Left kidney (tissue), 2 donors: Measurements from ENCODE around the gene ACAN. TPM values are rescaled to one million over a fixed set of nuclear protein-coding genes. Genes with fewer than 3 reads are reported as not detected.

Experiments used
- DNase-seq: peaks from one replicate; pipeline ENCODE4 v3.0.0-alpha.2; 2013
- polyA plus RNA-seq: library from polyadenylated mRNA; unstranded; fragments of 120-200 nt; gene quantifications from one replicate; pipeline ENCODE4 v1.2.1, GENCODE V29; 2013; ENCODE audit not compliant: insufficient read length

The ACAN gene
- polyA plus RNA-seq, 1 donor, result 2.1 TPM

DNA sequence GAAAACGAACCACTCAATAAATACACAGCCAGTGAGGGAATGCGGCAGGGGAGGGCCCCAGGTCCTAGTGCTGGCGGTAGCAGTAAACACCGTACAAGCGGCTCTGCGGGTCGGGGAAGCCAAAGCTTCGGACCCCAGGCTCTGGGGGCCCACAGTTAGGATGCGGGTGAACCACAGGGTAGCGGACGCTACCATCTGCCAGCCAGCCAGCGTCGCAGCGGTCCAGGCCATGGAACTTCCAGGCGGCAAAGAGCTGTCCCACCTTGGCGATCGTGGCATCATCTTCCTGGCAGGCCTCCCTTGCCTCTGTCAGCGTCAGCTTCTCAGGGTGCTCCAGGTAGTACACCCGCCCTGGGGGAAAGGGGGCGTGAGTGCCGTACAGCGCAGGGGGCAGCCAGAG, 74.7 kb downstream of the ACAN start:
- DNase-seq, result no peak

DNA sequence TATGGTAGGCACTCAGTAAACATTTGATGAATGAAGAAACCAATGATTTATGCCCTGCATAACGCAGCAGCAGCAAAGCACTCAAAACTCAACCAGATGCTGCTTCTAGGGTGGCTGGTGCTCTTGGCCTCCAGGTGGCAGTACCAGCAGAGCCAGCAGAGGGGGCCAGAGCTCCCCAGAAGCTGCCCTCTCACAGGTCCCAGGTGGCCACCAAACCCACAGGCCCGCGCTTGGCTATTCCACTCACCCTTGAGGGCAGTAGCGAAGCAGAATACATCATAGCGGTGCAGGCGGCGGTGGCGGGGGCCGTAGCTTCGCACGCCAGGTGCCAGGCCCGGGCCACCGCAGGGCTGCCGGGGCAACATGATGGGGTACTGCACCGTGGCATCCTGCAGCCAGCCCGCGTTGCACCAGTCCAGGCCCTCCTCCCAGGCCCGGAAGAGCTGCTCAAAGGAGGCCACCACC, 75.5 kb downstream of the ACAN start:
- no peak for DNase-seq

DNA sequence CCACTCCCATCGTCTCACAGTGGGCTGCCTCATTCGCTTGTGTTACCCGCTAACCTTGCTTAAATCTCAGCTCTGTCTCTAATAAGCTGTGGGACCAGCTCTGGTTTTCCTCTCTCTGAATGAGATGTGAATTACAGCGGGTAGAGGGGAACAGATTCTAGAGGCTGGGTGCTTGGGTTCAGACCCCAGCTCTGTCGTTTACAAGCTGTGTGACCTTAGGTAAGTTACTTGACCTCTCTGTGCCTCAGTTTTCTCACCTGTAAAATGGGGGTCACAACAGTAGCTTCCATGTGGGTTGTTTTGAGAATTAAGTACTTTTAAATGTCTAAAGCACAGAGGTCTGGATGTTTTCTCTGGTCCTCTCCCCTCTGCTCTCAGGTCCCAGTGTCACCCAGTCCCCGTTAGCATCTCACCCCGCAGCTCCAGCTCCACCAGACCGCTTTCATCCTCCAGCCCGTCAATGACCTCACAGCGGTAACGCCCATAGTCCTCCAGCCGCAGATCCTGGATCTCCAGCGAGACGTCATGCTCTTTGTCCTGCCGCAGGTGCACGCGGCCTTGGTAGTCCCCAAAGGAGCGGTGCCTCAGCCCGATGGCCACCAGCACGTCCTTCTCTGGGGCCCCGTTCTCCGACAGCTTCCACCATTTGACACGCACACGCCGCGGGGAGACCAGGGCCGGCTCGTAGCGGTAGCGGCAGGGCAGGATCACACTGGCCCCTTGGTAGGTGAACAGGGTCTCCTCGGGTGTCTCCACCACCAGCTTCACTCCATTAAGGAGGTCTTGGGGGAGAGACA, 77.9 kb downstream of the ACAN start:
- DNase-seq, result no peak

DNA sequence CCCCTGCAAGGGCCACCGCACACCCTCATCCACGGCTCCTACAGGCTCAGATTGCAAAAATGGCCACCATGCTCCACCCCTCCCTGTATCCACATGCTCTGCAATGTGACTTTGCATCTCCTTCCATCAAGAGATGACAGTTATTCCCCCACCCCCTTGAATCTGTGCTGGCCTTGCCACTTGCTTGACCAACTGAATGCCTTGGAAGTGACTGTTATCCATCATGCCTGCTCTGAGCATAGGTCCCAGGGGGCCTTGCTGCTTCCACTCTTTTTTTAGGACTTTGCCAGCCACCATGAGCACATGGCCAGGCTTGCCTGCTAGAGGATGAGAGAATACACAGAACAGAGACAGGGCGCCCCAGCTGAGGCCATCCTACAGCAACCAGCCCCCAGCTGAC, 78.5 kb downstream of the ACAN start:
- no peak for DNase-seq

DNA sequence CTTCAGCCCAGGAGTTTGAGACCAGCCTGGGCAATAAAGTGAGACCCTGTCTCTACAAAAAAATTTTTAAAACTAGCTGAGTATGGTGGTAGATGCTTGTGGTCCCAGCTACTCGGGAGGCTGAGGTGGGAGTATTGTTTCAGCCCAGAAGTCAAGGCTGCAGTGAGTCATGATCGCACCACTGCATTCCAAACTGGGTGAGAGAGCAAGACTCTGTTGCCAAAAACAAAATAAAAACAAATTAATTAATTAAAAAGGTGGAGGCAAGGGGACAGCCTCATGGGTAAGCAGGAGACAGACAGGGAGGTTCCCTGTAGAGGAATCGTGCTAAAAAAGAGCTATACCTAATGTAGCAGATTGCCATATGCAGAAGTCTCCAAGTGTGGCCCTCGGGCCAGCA, 79.5 kb downstream of the ACAN start:
- no peak for DNase-seq

DNA sequence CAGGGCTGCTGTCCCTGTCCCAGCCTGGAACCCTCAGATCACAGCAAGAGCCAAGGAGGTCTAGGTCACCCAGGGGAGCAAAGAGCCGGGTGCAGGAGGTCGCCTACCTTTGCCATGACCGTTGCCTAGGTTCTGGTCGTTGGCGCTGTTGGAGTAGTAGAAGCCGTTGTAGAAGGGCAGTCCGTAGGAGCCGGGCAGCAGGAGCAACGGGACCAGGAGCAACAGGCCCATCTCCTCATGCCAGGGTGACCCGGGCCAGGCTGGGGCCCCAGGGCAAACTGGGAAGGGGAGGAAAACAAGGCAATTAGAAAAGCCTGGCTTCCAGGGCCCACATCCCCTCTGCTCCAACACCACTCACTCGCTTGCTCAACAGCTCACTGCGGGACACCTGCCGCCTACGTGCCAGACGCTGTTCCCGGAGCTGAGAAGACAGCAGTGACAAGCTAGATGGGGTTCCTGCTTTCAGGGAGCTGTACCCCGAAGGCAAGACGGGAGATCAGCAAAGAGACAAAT, 83.9 kb downstream of the ACAN start:
- no peak for DNase-seq

DNA sequence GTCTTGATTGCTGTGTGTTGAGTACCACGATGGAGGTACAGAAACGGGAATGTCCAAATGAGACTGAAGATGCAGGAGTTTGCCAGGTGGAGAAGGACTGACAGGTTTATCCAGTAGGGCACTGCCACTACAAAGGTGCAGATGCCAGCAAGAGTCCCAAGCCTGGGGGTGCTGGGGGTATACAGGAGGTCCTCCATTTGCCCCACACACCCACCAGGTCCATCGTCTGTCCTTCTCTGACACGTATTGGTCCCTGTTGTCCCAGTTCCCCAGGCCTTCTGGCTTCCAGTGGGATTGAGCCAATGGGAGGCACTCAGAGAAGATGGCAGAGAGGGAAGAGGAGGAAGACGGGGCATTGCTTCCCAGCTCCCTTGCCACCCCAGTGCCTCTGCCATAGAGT, 85.5 kb downstream of the ACAN start:
- DNase-seq, result no peak

DNA sequence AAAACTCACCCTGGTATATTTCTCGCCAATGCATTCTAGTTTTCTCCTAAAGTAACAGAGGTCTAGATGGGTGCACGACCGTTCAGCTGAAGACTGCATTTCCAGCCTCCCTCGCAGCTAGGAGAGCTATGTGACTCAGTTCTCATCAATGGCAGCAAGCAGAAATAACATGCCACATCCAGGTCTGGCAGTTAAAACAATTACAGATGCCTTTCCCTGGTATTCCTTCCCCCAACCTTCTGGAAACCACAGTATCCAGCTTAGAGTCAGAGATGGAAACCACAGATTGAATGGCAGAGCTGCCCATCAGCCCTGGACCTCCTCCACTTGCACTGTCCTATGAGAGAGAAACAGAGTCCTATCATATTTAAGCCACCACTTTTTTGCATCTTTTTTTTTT, 87.3 kb downstream of the ACAN start:
- no peak for DNase-seq

DNA sequence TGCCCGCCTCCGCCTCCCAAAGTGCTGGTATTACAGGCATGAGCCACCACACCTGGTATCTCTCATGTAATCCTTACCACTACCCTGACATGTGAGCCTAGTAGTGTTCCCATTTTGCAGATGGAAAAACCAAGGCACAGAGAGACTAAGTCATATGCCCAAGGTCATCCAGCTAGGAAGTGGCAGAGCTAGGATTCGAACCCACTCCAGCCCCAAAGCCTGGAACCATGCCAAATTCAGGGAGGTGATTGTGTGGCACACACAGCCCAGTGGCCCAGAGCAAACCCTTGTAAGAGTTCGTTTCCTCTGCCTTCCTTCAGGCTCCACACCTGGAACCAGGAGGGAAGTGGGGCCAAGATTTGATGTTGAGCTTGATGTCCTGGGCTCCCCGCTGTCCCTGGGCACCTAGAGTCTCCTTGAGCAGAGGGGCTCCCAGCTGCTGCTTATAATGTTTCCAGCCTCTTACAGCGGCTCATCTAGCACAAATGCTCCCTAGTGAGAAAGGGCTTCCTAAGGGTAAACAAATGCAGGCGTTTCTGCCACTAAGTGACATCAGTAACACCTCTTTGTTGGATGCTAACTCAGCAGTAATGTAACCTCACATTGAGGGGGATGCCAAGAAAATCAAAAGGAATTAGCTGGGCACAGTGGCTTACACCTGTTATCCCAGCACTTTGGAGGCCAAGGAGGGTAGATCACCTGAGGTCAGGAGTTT, 88.5 kb downstream of the ACAN start:
- DNase-seq, result no peak

DNA sequence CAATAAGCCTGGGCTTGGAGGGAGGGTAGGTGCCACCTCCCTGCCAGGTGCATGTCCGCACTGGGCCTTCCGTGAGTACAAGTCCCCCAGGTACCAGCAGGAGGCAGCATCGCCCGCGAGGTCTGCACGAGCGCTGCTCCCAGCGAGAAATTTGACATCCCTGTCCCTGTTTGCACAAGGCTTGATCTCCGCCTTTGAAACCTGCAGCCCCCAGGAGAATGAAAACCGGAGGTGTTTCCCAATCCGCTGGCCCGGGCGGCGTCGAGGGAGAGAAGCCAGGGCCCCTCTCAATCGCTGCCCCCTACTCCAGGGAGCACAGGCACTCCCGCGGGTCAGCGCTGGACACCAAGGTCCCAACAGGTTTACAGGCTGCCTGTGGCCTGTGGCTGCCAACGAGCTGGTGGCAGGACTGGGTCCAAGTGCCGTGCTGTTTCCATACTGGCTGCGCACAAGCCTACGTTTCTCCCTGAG, 91.1 kb downstream of the ACAN start:
- no peak for DNase-seq

DNA sequence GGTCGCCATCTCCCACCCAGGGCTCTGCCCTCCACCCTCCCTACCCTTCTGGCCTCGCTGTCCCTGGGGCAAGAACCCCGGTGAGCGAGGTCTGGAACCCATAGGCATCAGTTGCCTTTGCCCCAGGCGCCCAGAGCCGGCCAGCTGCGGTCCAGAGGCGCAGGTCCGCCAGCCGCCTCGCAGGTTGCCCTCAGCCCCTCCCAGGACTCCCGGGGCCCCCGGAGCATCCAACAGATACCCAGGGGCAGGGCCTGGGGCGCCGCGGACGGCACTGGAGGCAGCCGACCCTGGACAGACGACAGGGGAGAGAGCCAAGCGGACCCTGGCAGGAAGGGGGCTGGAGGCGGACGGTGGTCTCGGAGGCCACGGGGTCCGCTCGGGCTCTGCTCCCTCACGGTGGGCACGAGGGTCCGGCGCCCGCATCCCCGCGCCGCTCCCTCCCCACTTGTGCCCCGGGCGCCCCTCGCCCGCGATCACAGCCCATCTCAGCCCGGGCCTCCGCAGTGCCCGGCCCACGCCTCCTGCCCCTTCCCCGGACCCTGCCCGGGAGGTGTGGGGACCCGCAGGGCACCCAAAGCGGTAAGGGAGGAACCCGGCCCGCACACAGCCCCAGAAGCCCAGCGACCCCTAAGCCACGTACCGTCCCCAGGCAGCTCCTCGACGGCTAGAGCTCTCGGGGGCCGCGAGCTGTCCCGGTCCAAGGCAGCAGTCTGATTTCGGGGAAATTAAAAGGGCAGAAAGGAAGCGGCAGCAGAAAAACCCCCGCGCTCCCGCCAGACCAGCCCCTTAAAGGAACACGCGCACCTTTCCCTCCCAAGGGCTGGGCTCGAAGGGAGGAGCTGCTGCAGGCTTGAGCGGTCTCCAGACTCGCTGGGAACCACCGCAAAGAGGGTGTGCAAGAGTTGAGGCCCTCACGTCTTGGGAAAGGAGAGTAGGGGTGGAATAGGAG, 91.9 kb downstream of the ACAN start, which contains the start of gene HAPLN3:
Gene HAPLN3, minus strand, starts transcription at position 726 of the 949 bp plus-strand sequence. CDS start 8,246 bp downstream, outside the sequence.
- DNase-seq, result no peak

DNA sequence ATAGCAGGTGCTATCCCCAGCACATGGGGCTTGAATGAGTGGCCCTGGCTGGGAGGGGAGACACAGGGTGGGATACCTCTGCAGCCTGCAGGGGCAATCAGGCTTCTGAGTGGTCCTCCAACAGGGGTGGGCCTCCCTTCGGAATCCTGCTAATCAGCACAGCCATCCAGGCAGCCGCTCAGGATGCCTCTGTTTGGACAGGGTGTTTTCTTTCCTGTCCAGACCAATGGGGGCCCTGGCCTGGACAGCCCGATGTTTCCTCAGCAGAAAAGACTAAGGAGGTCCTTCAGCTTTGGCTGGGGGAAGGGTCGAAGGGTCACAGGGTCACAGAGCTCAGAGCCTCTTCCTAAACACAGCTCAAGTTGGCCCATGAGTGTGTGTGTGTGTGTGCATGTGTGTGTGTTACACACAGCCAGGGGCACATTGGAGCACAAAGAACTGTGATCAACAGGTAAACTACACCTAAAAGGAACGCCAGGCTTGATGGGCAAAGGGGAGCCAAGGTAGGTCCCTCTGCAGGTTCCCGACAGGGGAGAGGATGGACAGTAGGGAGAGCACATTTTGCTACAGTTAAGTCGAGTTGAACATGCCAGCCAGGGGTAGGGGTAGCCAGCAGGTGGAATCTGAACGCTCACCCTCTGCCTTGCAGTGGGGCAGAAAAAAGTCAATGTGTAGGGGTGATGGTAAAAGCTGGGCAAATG, 93.2 kb downstream of the ACAN start:
- DNase-seq, result no peak

DNA sequence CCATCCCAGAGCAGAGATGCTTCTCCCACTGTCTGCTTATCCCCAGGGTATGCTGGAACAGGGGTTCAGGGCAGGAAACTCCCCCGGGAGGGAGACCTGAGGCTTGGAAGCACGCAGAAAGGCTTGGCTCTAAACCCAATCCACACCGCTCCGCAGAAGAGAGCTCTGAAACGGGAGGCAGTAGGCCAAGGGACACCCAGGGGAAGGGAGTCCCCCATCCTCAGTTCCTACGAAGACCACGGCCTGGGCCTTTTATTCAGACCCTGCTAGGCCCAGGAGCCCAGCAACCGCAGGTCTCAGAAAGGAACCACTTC, 93.9 kb downstream of the ACAN start:
- no peak for DNase-seq

DNA sequence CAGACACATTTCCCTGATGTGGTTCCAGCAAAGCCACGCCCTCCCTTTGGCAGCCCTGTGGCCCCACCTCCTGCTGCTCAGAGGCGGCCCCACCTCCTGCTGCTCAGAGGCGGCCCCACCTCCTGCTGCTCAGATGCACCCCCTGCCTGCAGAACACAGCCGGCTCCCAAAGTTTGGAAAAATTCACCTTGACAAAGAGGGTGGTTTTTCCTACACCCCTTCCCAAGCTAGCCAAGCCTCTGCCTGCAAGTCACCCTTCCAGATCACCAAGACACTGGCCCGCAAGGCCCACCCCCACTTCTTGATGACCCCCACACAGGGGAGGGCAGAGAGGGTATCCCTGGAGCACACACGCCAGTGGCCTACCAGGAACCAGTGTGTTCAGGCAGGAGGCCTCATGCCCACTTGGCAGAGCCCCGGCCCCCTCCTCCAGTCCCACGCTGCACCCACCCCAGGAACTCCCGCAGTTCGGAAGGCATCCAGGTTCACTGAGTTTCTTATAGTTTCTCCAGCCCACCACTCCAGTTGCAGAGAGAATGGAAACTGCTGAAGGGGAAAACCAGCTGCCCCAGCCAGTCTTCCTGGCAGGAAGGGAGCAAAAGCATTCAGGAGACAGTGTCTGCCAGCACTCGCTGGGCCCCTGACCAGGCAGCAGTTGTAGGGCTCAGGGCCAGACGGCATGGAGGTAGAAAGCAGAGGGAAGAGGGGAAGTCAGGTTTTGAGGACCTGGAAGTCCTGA, 94.4 kb downstream of the ACAN start:
- peak; percentile 78 for DNase-seq

DNA sequence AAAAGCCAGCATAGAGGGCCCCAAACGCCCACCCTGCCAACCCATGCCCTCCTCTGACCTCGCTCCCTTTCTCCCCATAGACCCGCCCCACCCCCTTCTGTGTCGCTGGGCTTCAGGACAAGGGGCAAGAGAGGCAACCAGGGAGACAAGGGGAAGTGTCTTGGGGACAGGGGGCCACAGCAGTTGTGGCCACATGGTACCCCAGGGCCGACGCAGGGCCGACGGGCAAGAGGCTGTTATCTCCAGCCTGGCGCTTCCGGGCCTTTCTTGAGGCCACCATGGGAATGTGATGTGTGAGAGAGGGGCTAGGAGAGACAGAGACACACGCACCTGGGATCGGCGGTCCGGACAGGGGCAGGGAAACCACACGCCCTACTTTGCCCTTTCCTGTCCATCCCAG, 95.5 kb downstream of the ACAN start:
- DNase-seq, result no peak

DNA sequence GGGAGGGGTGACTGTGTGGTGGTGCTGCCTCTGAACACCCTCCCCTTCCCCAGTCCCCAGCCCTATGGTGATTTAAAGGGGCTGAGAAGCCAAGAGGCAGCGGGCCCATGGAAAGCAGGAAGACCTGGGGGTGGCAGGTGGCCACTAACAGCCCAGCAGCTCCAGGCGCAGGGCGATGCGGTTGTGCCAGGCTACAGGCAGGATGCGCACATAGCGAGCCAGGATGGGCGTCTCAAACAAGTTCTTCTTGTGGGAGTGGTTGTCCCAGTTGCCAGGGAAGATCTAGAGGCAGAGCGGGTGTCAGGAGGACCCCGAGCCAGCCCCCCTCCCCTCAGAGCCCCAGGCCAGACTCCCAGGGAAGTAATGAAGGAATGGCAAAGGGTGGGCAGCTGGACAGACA, 96.0 kb downstream of the ACAN start:
- no peak for DNase-seq

DNA sequence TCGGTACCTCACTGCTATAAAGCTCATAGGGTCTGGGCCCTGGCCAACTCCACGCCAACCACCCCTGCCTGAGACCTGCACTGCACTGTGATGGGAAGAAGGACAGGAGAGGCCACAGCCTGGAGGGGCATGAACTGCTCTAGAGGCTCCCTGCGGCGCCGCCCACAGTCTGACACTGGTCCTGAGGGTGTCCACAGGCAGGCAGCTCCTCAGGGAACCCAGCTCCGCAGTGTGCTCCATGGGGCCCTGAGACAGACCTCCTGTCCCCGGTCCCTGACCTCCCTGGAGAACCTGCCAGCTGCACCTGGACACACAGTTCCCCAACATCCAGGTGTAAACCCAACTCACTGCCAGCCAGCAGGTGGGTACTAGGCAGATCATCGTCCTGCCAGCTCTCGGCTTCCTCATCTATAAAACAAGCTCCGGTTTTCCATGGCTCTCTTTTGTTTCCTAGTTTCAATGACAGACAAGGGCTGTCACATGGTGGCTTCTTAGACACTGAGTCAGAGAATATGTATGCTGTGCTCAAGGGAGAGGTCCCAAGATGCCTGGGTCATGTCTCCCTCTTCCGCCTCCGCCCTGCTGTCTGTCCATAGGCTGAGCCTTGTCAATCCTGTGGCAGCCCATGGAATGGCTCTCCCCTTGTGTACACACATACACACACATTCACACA, 97.2 kb downstream of the ACAN start:
- DNase-seq, result no peak

DNA sequence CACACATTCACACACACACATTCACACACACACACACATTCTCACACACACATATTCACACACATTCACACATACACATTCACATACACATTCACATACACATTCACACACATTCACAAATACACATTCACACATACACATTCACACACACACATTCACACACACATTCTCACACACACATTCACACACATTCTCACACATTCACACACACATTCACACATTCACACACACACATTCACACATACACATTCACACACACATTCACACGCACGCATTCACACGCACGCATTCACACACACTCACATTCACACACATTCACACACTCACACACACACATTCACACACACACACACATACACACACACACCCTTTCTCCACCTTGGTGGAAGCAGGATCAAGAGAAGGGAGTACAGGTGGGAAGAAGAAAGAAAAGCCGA, 97.8 kb downstream of the ACAN start:
- no peak for DNase-seq

DNA sequence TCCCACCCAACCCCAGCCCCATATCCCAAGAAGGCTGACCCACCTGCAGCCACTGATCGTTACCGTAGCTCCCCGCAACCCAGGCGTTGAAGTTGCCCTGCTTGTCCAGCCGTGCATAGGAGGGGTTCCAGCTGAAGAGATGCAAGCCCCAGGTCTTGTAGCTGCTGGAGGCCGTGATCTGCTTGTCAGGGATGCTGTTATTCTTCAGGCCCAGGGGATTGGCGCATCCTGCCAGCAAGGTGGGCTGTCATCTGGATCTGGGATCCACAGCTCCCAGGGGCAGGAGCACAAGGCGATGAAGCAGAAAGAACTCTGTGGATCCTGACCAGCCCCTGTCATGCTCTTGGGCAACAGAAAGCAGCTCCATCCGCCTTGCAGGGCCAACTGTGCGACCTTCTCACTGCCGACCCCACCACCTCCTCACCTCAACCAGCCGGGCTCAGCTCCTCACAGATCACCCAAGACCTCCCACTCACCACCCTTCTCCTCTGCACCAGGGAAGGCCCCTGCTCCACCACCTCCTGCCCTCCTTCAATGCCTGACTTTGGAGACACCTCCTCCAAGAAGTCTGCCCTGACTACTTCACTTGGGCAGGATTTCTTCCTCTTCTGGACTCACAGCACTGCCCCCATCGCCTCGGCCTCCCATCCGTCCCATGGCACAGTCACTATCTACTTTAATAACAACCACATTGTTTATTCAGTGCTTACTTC, 98.4 kb downstream of the ACAN start:
- no peak for DNase-seq
